Jurkat, Clone E6-1 (cell line): ENCODE measurements around the gene FAM53B.

ENCODE experiments used
- DNase-seq: peaks from one replicate; pipeline ENCODE4 v3.0.0-alpha.2; 2011; ENCODE audit warnings: low read depth, low spot score
- H3K4me3 ChIP-seq: 2 replicates; pipeline ENCODE4 v1.5.1; 2011; ENCODE audit warnings: mild to moderate bottlenecking, low read length, control low read depth, moderate library complexity

FAM53B gene

GRCh38 chr10:124731551-124731950 lies 12.6 kb downstream of the FAM53B start:
- DNase-seq = no peak

GRCh38 chr10:124730790-124731189 lies 13.4 kb downstream of the FAM53B start:
- DNase-seq = no peak
- H3K4me3 ChIP-seq = no peak overlapping the region

More at GRCh38 chr10:124731551-124731950, 12.6 kb downstream of the FAM53B start:
- no peak overlapping the region for H3K4me3 ChIP-seq

GRCh38 chr10:124728830-124729661 lies 15.1 kb downstream of the FAM53B start:
- H3K4me3 ChIP-seq = no peak overlapping the region
- no peak for DNase-seq

- no peak for DNase-seq
- H3K4me3 ChIP-seq = no peak overlapping the region
Observed at GRCh38 chr10:124728071-124728829, 15.9 kb downstream of the FAM53B start.

GRCh38 chr10:124727361-124727960 lies 16.7 kb downstream of the FAM53B start:
- no peak overlapping the region for H3K4me3 ChIP-seq
- DNase-seq = no peak

GRCh38 chr10:124725791-124726190 lies 18.4 kb downstream of the FAM53B start:
- DNase-seq = no peak
- H3K4me3 ChIP-seq = no peak overlapping the region

GRCh38 chr10:124725171-124725631 lies 19.0 kb downstream of the FAM53B start:
- no peak overlapping the region for H3K4me3 ChIP-seq
- DNase-seq = no peak

- H3K4me3 ChIP-seq = no peak overlapping the region
- DNase-seq = no peak
Observed at GRCh38 chr10:124724279-124725027, 19.7 kb downstream of the FAM53B start.

- DNase-seq = no peak
- H3K4me3 ChIP-seq = no peak overlapping the region
Observed at GRCh38 chr10:124723826-124724225, 20.4 kb downstream of the FAM53B start.

- DNase-seq = peak; percentile 56
- no peak overlapping the region for H3K4me3 ChIP-seq
Observed at GRCh38 chr10:124722798-124723783, 21.1 kb downstream of the FAM53B start.

GRCh38 chr10:124721330-124722045 lies 22.7 kb downstream of the FAM53B start:
- peak; percentile 56 for DNase-seq
- H3K4me3 ChIP-seq = no peak overlapping the region

- DNase-seq = peak; percentile 86
- H3K4me3 ChIP-seq = no peak overlapping the region; the same call in none of the 2 replicates
Observed at GRCh38 chr10:124719213-124719851, 24.8 kb downstream of the FAM53B start.

- peak; percentile 62 for DNase-seq
- no peak overlapping the region for H3K4me3 ChIP-seq
Observed at GRCh38 chr10:124717911-124718741, 26.1 kb downstream of the FAM53B start.

GRCh38 chr10:124717041-124717757 lies 27.0 kb downstream of the FAM53B start:
- DNase-seq = no peak
- no peak overlapping the region for H3K4me3 ChIP-seq

- no peak for DNase-seq
- no peak overlapping the region for H3K4me3 ChIP-seq
Observed at GRCh38 chr10:124716369-124716768, 27.8 kb downstream of the FAM53B start.
